Subcutaneous abdominal adipose tissue (tissue), 5 donors: ENCODE results near the gene TMEM223.
"Not testable (repeated sequence)": the region's sequence is repeated elsewhere in the genome, so short reads cannot be mapped to it uniquely, and the experiment has no call there.

Experiments used
- H3K27ac ChIP-seq: one replicate; pipeline ENCODE4 v1.7.0; 2013; ENCODE audit warnings: low read depth, mild to moderate bottlenecking, inconsistent platforms, low read length, moderate library complexity
- H3K27me3 ChIP-seq, 5 donors: one replicate each; pipeline ENCODE4 v1.7.0; 2013; ENCODE audit warnings: low read length in 5 of 5, inconsistent platforms in 1 of 5; ENCODE audit not compliant: control insufficient read depth in 5 of 5, insufficient read depth in 4 of 5
- H3K36me3 ChIP-seq, 5 donors: one replicate each; pipeline ENCODE4 v1.7.0; 2013; ENCODE audit warnings: low read length in 5 of 5; ENCODE audit not compliant: control insufficient read depth in 5 of 5, insufficient read depth in 5 of 5
- H3K4me1 ChIP-seq, 5 donors: one replicate each; pipeline ENCODE4 v1.7.0; 2013; ENCODE audit warnings: low read length in 5 of 5, mild to moderate bottlenecking in 3 of 5, moderate library complexity in 1 of 5; ENCODE audit not compliant: control insufficient read depth in 5 of 5, insufficient read depth in 5 of 5
- H3K4me3 ChIP-seq, 5 donors: one replicate each; pipeline ENCODE4 v1.7.0; 2013; ENCODE audit warnings: low read length in 5 of 5, low read depth in 1 of 5
- H3K9ac ChIP-seq, 5 donors: one replicate each; pipeline ENCODE4 v1.7.0; 2013; ENCODE audit warnings: low read length in 5 of 5, mild to moderate bottlenecking in 4 of 5, moderate library complexity in 3 of 5
- H3K9me3 ChIP-seq, 5 donors: one replicate each; pipeline ENCODE4 v1.7.0; 2013; ENCODE audit warnings: low read length in 5 of 5; ENCODE audit not compliant: control insufficient read depth in 5 of 5
- donor health status: healthy.
- donor health status: healthy.
- donor health status: healthy.
- donor health status: healthy.
- donor health status: healthy.

Gene TMEM223

GRCh38 chr11:62782753-62783152, 9.1 kb downstream of the TMEM223 start:
- no peak overlapping the region for H3K4me3 ChIP-seq
- no peaks in the 10 kb centered on the region for H3K9me3 ChIP-seq
- H3K4me1 ChIP-seq = peaks cover 5 to 14% (median 11%) of the 10 kb centered on the region in 5 donors
- no peaks in the 10 kb centered on the region for H3K27me3 ChIP-seq
- no peak overlapping the region for H3K27ac ChIP-seq
- no peak overlapping the region for H3K9ac ChIP-seq
- peaks cover 0 to 34% (median 25%) of the 10 kb centered on the region in 5 donors for H3K36me3 ChIP-seq

- H3K9ac ChIP-seq = peak overlapping the region in 1 of 5 donors; percentile 28
- no peak overlapping the region for H3K27ac ChIP-seq
- H3K9me3 ChIP-seq = no peaks in the 10 kb centered on the region
- no peak overlapping the region for H3K4me3 ChIP-seq
- H3K27me3 ChIP-seq = no peaks in the 10 kb centered on the region
- peaks cover 0 to 61% (median 46%) of the 10 kb centered on the region in 5 donors for H3K36me3 ChIP-seq
- no peaks in the 10 kb centered on the region for H3K4me1 ChIP-seq
These were observed 13.4 kb downstream of the TMEM223 start for GRCh38 chr11:62778441-62778840.

DNA sequence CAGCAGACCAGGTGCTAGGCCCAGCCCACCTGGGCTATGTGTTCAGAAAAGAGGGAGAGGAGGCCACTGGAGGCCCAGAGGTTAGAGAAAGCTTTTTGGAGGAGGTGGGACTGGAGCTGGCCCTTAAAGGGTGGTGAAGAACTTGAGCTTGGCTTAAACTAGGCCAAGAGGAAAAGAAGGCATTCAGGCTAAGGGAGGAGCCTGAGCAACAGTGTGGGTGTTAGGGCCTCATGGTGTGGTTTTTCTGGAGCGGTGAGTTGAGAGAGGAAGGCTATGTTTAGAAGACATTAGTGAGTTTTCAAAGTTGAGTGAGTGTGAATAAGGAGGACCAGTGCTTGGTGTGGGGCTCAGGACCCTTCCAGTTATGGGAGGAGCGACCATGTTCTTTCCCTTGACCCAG, 14.4 kb downstream of the TMEM223 start:
- Histone ChIP-seq H3K9ac (peak overlapping the region in 1 of 5 donors; percentile 4), H3K4me3 (no peak overlapping the region), H3K36me3 (peaks cover 0 to 55% (median 40%) of the 10 kb centered on the region in 5 donors)

GRCh38 chr11:62775646-62776045, 16.2 kb downstream of the TMEM223 start:
- H3K4me1 ChIP-seq = peaks cover 5 to 13% (median 10%) of the 10 kb centered on the region in 5 donors
- peaks cover 0 to 4% (median 0%) of the 10 kb centered on the region in 5 donors for H3K27me3 ChIP-seq
- peaks cover 0 to 47% (median 32%) of the 10 kb centered on the region in 5 donors for H3K36me3 ChIP-seq
- H3K27ac ChIP-seq = no peak overlapping the region
- H3K9me3 ChIP-seq = no peaks in the 10 kb centered on the region
- H3K4me3 ChIP-seq = no peak overlapping the region
- H3K9ac ChIP-seq = peak overlapping the region in 1 of 5 donors; percentile 16

More for the DNA sequence above, 14.4 kb downstream of the TMEM223 start:
- no peaks in the 10 kb centered on the region for H3K4me1 ChIP-seq
- no peaks in the 10 kb centered on the region for H3K9me3 ChIP-seq
- no peak overlapping the region for H3K27ac ChIP-seq
- no peaks in the 10 kb centered on the region for H3K27me3 ChIP-seq

DNA sequence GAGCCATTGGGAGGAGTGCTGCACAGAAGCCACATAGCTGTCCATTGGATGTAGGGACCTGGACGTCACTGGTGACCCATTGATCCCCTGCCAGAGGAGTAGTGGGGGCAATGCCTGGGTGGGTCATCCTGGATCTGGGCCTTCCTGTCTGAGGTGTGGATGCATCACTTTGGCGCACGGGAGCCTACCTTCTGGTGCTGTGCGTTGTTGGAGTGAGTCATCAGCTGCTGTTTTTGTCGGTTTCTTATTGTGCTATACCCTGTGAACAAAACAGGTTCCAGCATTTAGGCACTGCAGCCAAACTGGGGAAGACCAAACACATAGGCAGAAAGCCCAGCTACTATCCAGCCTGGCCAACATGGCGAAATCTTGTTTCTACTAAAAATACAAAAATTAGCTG, 17.4 kb downstream of the TMEM223 start:
- Histone ChIP-seq H3K4me3 (no peak overlapping the region), H3K36me3 (peaks cover 0 to 43% (median 32%) of the 10 kb centered on the region in 5 donors), H3K27ac (no peak overlapping the region), H3K9ac (no peak overlapping the region), H3K4me1 (peaks cover 7 to 24% (median 20%) of the 10 kb centered on the region in 5 donors), H3K9me3 (no peaks in the 10 kb centered on the region), H3K27me3 (peaks cover 0 to 4% (median 0%) of the 10 kb centered on the region in 5 donors)

- Histone ChIP-seq H3K9ac (peak within 1 kb of the TSS; percentile 74 to 89 (median 80)), H3K27ac (peak within 1 kb of the TSS; percentile 78), H3K36me3 (peaks cover 6 to 34% (median 23%) of the 10 kb centered on the region in 5 donors), H3K27me3 (peaks cover 0 to 4% (median 0%) of the 10 kb centered on the region in 5 donors), H3K4me3 (peak within 1 kb of the TSS; percentile 75 to 87 (median 81)), H3K9me3 (no peaks in the 10 kb centered on the region), H3K4me1 (peaks cover 7 to 24% (median 20%) of the 10 kb centered on the region in 5 donors)
These were observed 20.4 kb downstream of the TMEM223 start, which contains the start of gene TAF6L for GRCh38 chr11:62771144-62772021. TAF6L (plus strand) TSS chr11:62771396; CDS start chr11:62775784, 4,388 bp downstream.

DNA sequence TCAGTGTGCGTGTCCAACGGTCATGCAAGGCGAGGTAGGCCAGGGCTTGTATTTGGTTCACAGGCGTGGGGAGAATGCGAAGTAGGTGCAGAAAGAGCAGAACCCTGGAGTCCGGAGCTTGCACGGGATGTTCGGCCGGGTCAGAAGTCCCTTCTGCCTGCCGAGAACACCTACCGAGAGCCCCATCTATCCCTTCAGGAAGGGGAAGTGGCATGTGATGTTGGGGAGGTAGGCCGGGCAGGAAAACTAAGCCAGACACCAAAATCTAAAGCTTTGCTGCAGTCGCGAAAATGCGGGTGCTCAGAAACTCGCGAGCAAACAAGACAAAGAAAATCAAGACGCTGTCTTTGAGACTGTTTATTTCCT, 21.0 kb downstream of the TMEM223 start:
- no peaks in the 10 kb centered on the region for H3K9me3 ChIP-seq
- H3K9ac ChIP-seq = peak overlapping the region; percentile 3 to 89 (median 80)
- H3K36me3 ChIP-seq = peaks cover 6 to 33% (median 23%) of the 10 kb centered on the region in 5 donors
- H3K4me1 ChIP-seq = peaks cover 7 to 24% (median 20%) of the 10 kb centered on the region in 5 donors
- peak overlapping the region; percentile 78 for H3K27ac ChIP-seq
- H3K4me3 ChIP-seq = peak overlapping the region; percentile 75 to 86 (median 81)
- H3K27me3 ChIP-seq = peaks cover 0 to 4% (median 0%) of the 10 kb centered on the region in 5 donors

GRCh38 chr11:62760867-62761227, 31.0 kb downstream of the TMEM223 start:
- H3K27me3 ChIP-seq, H3K9ac ChIP-seq, H3K27ac ChIP-seq, H3K9me3 ChIP-seq: not testable (repeated sequence)
- peaks cover 0 to 13% (median 7%) of the 10 kb centered on the region in 5 donors for H3K36me3 ChIP-seq
- H3K4me3 ChIP-seq = peak overlapping the region; percentile 11 to 92 (median 48)
- peaks cover 4 to 18% (median 15%) of the 10 kb centered on the region in 5 donors for H3K4me1 ChIP-seq

DNA sequence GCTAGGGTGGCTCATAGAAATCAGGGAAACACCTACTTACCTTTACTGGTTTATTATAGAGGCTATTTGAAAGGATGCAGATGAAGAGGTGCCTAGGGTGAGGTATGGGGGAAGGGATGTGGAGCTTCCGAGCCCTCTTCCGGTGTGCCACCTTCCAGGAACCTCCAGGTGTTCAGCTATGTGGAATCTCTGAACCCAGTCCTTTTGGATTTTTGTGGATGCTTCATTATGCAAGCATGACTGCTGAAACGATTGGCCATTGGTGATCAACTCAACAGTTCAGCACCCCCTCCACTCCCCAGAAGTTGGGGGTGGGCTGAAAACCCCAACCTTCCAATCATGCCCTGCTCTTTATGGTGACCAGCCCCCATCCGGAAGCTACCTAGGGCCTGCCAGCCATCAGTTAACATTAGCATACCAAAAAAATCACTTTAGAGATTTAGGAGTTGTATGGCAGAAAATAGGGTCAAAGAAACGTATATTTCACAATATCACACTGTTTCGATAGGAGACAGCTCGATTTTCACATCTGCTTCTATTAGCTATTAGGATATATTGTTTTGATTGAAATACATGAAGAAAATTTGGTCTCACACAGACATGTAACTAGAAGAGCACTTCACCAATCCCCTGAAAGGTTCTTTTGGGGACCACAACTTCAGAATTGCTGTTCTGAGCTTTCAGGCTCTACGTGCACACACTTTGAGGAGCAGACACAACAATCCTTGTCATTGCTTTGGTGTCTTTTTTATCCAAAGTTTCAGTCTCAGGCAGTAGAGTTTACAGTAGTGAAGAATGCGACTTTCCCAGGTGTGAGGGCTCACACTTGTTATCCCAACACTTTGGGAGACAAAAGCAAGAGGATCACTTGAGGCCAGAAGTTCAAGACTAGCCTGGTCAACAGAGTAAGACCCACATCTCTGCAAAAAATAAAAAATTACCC, 33.7 kb downstream of the TMEM223 start:
- H3K9ac ChIP-seq = no peak overlapping the region
- no peak overlapping the region for H3K4me3 ChIP-seq
- no peak overlapping the region for H3K27ac ChIP-seq

More for the DNA sequence above, 33.7 kb downstream of the TMEM223 start:
- H3K36me3 ChIP-seq = peaks cover 0 to 6% (median 0%) of the 10 kb centered on the region in 5 donors
- peaks cover 12 to 26% (median 20%) of the 10 kb centered on the region in 5 donors for H3K4me1 ChIP-seq
- H3K27me3 ChIP-seq = no peaks in the 10 kb centered on the region
- no peaks in the 10 kb centered on the region for H3K9me3 ChIP-seq
